SW480 (cell line): Measurements from ENCODE around the gene KLHL12.

Experiments
- DNase-seq: peaks from one replicate; pipeline ENCODE4 v3.0.0-alpha.2; 2016; ENCODE audit warnings: low spot score

KLHL12 gene

DNA sequence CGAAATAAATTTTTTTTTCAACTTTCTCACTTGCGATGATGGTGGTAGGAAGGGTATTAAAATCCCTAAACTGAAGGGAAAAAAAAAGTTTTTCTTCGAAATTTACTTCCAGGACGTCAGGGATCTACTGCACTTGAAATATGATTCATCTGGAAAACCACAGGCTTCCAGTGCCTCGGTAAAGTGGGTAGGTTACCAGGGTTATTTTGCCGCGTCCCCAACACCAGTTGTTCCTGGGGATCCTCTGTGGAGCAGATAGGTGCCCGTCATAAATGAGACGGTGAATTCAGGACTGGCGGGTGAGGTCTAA lies 38.9 kb downstream of the KLHL12 start:
- peak; percentile 82 for DNase-seq

DNA sequence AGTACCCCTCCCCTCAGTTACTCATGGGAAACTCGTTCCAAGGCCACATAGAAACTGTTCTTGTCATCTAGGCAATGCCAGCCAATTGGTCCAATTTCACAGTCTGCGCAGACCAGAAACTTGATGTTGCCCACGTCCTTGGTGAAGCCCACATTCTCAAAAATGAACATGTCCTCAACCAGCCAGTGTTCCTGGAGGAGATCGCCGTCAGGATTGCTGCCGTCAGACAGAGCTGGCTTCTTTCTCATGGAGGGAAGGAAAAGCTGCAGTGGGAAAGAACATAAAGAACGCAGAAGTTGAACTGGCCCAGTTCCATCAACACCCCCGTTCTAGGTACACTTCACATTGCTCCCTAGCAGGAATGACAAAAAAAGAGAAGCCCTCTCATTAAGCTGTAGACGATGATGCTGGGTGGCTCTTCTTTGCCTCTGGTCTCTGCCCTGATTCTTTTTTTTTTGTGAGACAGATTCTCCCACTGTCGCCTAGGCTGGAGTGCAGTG lies 46.0 kb downstream of the KLHL12 start:
- DNase-seq: no peak

DNA sequence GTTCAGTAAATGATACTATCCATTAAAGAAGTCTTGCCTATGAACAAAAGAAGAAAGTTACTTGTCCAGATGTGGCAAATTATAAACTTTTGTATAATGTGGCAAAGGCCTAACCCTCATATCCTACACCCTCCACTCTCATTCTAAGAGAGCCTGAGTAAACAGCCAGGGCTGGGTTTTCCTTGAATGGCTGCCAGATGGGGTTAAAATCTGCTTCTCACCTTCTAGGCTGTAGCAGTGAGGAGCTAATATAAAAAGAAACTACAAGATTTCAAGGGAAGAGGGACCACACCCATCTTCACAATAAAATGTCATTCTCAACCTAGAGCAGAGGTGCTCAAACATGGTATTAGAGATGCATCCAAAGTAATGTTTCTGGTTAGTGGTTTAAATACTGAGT lies 47.0 kb downstream of the KLHL12 start:
- DNase-seq: no peak

DNA sequence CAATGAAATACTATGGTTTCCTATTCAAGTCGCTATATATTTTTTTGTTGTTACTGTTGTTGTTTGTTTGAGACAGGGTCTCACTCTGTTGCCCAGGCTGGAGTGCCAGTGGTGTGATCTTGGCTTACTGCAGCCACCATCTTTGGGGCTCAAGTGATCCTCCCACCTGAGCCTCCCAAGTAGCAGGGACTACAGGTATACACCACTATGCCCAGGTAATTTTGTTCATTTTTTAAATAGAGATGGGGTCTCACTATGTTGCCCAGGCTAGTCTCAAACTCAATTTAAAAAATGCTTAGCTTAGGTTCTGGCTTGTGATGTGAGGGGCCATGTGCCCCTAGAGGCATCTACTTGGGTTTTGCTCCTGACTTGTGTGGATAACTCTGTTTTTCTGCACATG lies 47.9 kb downstream of the KLHL12 start:
- no peak for DNase-seq

DNA sequence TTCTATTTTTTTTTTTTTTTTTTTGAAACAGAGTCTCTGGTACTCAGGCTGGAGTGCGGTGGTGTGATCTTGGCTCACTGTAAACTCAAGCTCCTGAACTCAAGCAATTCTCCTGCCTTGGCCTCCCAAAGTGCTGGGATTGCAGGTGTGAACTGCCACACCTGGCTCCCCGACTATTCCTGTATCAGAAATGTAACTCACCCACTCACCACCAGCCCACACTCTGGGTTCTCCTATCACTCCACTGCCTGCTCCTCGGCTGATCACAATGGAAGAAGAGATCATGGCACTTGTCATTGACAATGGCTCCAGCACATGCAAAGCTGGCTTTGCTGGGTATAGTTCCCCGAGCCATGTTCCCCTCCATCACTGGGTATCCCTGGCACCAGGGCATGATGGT lies 54.0 kb downstream of the KLHL12 start:
- no peak for DNase-seq

DNA sequence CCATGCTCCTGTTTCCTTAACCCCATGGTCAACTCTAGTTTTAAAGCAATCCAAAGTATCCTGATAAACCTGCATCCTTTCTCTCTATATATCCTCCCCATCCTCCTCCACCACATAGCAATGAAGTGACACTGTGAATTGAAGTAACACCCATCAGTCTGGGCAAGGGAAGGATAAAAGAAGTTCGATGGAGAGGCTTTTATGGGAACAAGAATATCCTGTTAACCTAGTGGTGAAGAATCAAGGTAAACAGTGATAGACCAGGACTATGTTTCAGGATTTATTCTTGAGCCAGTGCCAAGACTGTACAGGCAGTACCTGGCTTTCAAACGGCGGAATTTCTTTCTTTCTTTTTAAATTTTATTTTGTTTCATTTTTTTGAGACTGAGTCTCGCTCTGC lies 55.7 kb downstream of the KLHL12 start:
- no peak for DNase-seq

DNA sequence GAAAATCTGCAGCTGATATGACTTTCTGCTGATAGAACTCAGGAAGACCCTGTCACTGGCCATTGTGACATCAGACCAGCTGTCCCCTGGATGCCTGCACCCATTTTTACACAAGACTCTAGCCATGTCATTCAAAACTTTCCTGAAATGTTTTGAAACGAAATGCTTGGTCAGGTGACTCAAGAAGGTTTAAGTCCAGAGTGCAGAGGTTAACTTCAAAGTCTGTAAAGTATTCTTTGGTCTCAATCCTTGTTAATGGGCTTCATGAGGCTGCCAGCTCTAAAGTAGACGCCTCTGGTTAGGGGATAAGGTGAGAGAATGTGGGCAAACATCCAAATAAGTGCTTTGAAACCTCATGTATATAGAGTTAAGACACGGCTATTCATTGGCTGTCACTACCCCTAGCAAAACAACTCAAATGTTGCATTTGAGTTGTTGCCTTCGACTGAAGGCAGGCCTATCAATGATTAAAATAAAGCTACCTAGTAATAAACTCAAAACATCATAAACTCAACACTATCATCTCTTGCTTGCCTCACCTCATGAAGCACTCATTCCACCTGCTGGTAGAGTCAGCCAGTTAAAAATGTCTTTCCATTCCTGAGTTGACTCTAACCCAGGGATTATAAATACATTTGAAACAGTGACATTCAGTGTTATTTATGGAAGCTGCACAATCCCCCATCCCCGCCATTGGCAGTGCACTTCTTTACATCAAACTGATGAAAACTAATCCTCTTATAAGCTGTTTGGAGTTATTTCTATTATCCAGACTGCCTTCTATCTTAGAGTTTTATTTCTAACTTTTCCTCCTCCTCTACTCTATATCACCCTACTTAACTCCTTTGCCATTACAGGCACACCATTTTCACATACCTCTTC lies 64.1 kb downstream of the KLHL12 start:
- DNase-seq: no peak

DNA sequence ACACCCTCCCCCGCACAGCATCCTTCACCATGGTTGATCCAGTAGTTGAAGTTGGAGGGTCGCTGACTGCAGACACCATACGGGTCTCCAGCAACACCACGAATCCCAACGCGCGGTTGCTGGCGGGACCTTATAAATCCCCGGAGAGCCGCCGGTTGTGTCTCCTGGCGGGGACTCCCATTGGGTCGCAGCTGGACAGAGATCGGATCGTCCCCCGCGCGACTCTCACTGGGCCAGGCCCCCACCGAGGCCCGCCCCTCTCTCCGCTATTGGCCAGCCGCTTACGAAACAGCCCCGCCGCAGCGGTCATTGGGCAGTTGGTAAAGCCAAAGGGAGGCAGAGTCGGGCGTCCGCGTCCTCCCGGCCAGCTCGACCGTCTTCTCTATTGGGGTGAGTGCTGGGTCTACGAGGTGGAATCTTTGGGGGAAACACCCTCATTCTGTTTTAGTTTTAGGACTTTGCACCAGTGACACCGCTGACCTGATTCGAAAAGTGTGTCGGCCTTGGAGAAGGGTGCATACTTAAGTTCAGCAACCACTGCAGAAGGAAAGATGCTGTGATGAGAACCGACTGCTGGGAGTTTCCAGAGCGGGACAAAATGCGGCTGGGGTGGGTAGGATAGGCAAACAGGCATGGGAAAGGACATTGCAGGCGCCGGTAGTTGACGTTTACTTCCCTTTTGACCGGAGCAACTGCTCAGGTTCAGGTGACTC lies 65.5 kb downstream of the KLHL12 start:
- DNase-seq: peak; percentile 84

DNA sequence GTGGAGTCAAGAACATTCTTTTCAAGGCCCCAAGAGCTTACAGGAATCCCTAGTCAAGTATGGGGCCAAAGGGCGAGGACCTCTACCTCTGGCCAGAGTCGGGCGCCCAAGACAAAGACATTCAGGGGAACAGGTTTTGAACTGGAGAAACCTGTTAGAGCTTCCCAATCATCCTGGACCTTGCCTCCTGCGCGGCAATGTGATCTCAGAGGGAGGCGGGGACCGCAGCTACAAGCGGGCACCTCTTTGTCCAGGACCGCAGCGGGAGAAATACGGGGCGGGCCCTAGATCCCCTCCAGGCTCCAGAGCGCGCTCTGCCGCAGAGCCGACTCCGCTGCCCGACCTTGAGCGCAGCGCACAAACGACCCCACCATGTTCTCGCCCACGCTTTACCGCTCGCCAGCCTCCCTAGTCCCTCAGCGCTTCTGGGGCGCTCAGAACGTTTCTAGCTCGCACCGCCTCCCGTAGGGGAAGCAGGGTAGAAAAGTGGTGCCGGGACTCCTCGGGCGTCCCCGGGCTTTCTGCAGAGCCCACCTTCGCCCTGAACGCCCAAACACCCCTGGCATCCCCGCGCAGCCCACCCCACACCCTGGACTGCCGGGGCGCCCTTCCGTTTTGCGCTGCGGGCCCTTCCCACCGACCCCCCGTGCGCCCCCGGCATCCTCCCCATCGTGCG lies 66.2 kb downstream of the KLHL12 start:
- DNase-seq: peak; percentile 66

DNA sequence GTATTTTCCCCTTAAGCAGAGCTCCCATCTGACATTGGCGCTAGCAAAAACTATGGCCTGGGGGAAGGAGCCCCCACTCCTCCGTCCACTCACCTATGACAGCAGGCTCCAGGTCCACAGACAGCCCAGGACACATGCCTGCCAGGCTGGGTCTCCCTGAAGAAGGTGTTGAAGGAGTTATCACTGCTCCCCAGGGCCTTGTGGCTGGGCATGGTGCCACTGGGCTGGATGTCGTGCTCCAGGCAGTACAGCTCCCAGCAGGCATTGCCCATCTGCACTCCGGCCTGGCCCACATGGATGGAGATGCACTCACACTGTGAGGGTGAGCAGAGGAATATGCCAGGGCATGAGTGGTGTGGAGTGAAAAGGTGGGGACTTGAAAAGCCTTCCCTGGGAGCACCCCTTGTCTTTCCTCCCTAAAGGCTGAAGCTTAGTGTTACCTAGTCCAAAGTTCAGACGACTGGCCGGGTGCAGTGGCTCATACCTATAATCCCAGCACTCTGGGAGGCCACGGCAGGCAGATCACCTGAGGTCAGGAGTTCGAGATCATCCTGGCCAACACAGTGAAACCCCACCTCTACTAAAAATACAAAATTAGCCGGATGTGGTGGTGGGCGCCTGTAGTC lies 68.1 kb downstream of the KLHL12 start:
- no peak for DNase-seq

DNA sequence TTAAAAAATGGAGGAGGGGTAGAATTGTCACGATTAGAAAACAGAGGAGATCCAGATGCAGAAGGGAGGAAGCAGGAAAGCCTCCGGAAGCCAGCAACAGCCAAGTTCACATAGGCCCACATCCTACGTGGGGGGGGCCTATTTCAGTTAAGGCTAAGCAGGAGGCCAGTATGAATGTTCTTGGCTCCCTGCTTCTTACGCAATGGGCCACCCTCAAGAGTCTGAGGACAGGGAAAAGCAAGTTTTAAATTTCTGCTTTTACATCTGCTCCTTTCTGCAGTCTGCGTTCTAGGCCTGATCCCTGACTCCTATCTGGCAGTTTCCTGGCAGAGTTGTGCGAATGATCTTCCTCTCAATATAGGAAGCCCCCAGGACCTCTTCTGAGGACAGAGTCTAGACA lies 68.7 kb downstream of the KLHL12 start:
- DNase-seq: no peak

DNA sequence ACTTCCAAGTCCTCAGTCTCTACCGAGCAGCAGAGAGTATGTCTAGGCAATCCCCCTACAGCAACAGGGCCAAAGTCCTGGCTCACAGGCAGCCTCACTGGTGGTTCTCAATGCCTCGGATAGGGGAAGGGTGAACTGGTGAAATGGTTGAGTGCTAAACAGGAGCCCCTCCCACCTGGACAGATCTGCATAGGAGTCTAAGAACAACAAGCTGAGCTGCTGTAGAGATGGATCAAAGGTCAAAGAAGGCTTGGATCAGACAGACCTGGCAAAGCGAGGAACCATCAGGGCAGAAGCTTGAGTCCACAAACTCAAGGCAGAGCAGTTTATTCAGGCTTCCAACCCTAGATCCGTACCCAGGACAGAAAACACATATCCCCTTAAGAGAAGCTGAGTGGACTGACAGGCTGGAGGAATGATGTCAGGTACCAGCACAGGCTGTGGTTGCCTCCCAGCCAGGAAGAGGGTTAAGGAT lies 69.9 kb downstream of the KLHL12 start:
- DNase-seq: no peak

DNA sequence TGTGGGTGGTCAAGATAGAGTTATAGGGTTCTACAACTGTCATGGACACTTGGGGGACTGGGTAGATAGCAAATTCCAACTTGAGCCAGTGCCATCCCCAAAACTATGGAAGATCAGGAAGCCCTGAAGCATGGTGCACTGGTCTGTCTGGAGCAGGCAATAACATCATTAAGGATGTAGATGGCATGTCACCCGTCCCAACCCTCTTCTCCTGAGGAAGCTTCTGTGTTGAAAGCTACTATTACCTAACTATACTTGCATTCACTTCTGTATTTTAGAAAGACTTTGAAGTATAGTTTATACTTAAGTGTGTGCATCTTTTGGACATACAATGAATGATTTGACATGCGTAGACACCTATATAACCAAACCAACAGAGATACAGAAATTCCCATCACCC lies 71.0 kb downstream of the KLHL12 start:
- DNase-seq: no peak

DNA sequence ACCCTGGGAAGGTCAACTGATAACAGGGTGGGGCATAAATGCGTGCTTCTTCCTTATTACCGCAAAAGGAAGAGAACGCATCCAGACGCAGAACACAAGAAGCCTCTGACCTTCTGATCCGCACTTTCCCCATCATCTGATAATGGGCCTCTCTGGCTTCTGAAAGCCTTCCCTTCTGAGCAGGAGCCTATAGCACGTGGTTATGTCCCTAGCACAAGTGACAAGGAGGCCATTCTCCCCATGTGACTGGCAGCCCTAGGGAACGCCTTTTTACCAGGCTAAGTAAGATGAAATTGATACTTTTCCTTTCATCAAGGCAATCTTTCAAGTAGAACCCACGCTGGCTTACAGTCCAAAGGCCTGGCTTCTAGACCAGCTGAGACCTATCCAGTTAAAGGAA lies 72.2 kb downstream of the KLHL12 start:
- DNase-seq: no peak

DNA sequence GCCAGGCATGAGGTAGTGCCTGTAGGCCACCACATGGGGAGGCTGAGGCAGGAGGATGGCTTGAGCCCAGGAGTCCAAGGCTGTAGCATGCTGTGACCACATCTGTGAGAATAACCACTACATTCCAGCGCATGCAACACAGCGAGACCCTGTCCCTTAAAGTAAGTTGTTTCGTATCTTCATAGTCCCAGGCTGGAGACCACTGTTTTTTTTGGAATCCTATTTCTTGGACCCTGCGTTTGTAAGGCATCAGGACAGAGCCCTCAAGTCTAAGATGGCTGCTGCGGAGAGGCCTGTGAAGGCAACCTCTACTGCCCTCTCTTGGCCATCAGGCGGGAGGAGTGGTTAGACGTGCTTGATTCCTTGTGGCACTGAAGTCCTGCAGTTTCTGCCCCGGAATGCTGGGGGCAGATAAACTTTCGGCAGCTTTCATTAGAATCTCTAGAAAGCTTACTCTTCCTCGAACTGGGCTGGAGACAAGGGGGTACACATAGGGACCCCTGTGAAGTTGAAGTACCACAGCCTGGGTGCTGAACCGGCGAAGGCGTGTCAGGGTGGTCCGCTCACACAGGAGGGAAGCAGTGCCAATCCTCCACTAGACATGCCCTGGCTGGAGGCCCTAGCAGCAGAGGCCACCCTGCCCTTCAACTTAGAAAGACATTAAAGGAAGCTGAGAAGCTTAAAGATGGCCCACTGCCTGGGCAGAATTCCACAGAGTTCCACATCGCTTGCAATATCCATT lies 74.7 kb downstream of the KLHL12 start:
- DNase-seq: peak; percentile 33

DNA sequence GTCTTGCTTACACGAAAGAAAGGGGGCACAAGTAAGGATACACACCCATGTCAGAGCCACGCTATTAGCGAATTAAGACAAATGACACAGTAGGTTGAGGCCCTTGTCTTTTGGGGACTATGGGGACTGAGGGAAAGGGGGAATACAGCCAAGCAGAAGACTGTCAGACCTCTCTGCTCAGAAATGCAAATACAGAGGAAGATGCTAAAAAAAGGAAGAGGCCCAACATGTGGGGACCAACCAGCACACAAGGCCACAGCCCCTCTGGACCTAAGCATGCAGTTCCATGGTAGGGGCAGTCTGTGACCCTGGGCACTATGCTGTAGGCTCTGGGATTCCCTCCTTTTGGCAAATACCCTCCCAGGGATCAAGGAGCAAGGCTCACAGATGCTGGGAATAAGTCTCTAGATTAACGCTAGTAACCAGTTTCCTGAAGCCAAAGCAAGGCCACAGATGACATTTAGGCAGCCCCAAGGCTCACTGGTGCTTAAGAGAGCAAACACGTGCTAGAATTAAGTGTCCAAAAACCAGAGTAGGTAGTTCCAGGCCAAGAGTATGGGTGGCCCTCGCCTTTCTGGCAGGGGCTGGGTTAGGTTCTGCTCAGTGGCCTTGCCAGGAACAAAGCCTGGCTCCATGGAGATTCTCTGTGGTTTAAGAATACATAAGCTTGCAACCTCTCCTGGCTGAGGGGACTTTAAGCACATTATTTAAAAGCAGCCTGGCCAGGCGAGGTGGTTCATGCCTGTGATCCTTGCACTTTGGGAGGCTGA lies 76.3 kb downstream of the KLHL12 start:
- DNase-seq: no peak

DNA sequence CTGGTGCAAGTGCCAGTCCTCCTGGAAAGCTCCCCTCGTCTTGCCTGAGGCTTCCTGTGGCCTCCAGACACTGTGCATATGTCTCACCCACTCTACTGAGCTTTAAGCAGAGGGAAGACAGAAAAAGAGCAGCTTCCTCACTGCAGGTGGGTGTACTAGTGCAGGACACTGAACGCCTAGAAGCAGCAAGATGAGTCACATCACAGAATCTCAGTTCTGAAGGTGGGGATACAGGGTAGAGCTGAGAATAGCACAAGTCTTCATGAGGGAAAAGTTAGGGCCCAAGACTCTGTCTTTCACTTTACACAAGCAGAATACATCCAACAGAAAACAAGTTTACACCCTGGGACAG lies 78.9 kb downstream of the KLHL12 start:
- no peak for DNase-seq

DNA sequence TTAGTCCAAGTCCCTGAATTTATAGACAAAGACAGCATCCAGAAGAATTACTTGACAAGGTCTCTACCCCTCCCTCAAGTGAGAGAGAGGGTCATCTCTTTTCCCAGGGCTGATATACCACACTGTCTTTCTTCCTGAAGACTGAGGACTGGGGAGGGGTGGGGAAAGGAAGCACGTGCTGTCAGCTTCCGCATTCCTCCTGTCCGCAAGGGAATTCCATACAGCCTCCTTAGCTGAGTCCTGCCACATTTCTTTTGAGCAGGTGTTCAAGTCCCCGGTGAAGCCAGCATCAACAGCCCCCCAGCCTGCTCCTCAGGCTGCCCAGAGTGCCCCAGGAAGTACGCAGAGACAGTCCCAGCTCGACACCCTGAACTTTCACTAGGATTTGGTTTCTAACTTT lies 82.1 kb downstream of the KLHL12 start:
- DNase-seq: no peak

DNA sequence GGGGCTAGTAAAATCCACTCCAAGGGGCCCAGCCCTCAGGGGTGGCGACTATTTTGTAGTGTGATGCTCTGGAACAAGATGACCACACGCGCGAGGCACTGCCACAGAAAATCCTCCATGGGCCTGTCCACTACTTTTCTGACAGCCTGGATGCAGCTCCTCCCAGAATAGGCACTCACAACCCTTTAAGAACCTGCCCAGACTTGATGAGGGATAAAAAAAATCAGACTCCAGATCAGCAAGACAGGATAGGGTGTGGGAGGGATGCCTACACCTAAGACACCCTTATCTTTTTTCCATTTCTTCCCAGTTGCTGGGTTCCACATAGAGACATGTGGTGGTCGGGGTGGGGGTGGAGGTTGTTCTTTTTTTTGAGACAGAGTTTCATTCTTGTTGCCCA lies 82.8 kb downstream of the KLHL12 start:
- no peak for DNase-seq

DNA sequence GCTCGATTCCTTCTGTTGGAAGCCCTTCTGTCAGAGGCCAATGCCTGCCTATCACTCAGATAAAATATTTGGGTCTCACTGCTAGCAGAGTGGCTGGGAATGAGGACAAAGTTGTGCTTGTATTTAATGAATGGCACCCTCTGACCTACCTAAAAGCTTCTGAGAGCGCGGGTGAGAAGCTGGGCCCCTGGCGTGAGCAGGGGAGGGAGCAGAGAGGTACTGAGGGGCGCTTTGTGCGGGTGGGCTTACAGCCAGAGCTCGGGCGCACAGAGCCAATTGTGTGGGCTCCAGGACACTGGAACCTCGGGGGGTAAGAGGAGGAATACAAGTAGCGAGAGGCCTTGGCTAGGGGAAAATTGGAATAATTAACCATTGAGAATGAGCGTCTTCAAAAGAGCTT lies 84.0 kb downstream of the KLHL12 start:
- DNase-seq: no peak
